ENCODE results near the gene TIA1. TPM values are rescaled to one million over a fixed set of nuclear protein-coding genes. Genes with fewer than 3 reads are reported as not detected.
"Not testable (repeated sequence)": the region's sequence is repeated elsewhere in the genome, so short reads cannot be mapped to it uniquely, and the experiment has no call there.

Gene TIA1
- total RNA-seq, 1 donor from 2014 or later: 94.8 TPM

GRCh38 chr2:70240599-70240998, 7.8 kb downstream of the TIA1 start:
- no peak for TF ChIP-seq CTCF (IDR thresholded peaks at IDR 0.05)
- Mint-ChIP-seq H3K4me1 (ENCODE audit: low read depth) (peaks cover 48% of the 10 kb centered on the region), H3K27ac (ENCODE audit: unreplicated experiment) (peak overlapping the region; percentile 49), H3K9me3 (ENCODE audit: low read depth) (no peaks in the 10 kb centered on the region), H3K27me3 (ENCODE audit: low read depth) (no peaks in the 10 kb centered on the region), H3K36me3 (ENCODE audit: low read depth) (peaks cover 6% of the 10 kb centered on the region), H3K4me3 (ENCODE audit: unreplicated experiment) (no peak overlapping the region)
- DNase-seq (ENCODE audit: low spot score): no peak

- Mint-ChIP-seq H3K36me3 (ENCODE audit: low read depth) (peaks cover 20% of the 10 kb centered on the region), H3K4me3 (ENCODE audit: unreplicated experiment) (no peak overlapping the region), H3K27me3 (ENCODE audit: low read depth) (no peaks in the 10 kb centered on the region), H3K4me1 (ENCODE audit: low read depth) (no peaks in the 10 kb centered on the region), H3K9me3 (ENCODE audit: low read depth) (no peaks in the 10 kb centered on the region), H3K27ac (ENCODE audit: unreplicated experiment) (no peak overlapping the region)
- no peak for TF ChIP-seq CTCF (IDR thresholded peaks at IDR 0.05)
- no peak for DNase-seq (ENCODE audit: low spot score)
Measured at GRCh38 chr2:70233926-70234325, 14.5 kb downstream of the TIA1 start.

GRCh38 chr2:70226781-70227180, 21.6 kb downstream of the TIA1 start:
- Mint-ChIP-seq H3K4me3 (ENCODE audit: unreplicated experiment) (no peak overlapping the region), H3K36me3 (ENCODE audit: low read depth) (peaks cover 33% of the 10 kb centered on the region), H3K4me1 (ENCODE audit: low read depth) (no peaks in the 10 kb centered on the region), H3K27me3 (ENCODE audit: low read depth) (no peaks in the 10 kb centered on the region), H3K27ac (ENCODE audit: unreplicated experiment) (peak overlapping the region; percentile 45), H3K9me3 (ENCODE audit: low read depth) (no peaks in the 10 kb centered on the region)
- no peak for TF ChIP-seq CTCF (IDR thresholded peaks at IDR 0.05)
- no peak for DNase-seq (ENCODE audit: low spot score)

- H3K27ac Mint-ChIP-seq (ENCODE audit: unreplicated experiment); H3K27me3 Mint-ChIP-seq (ENCODE audit: low read depth): not testable (repeated sequence)
- H3K36me3 Mint-ChIP-seq (ENCODE audit: low read depth): peaks cover 34% of the 10 kb centered on the region
Measured at GRCh38 chr2:70223305-70223704, 25.1 kb downstream of the TIA1 start.

GRCh38 chr2:70214953-70215549, 33.4 kb downstream of the TIA1 start:
- H3K4me1 Mint-ChIP-seq (ENCODE audit: low read depth): peaks cover 23% of the 10 kb centered on the region
- H3K27ac Mint-ChIP-seq (ENCODE audit: unreplicated experiment): peak overlapping the region; percentile 83
- peaks cover 23% of the 10 kb centered on the region for H3K36me3 Mint-ChIP-seq (ENCODE audit: low read depth)
- no peaks in the 10 kb centered on the region for H3K27me3 Mint-ChIP-seq (ENCODE audit: low read depth)
- DNase-seq (ENCODE audit: low spot score): no peak
- no peak overlapping the region for H3K4me3 Mint-ChIP-seq (ENCODE audit: unreplicated experiment)
- no peaks in the 10 kb centered on the region for H3K9me3 Mint-ChIP-seq (ENCODE audit: low read depth)
- TF ChIP-seq CTCF (IDR thresholded peaks at IDR 0.05): no peak

More at GRCh38 chr2:70223305-70223704, 25.1 kb downstream of the TIA1 start:
- not testable (repeated sequence) for H3K9me3 Mint-ChIP-seq (ENCODE audit: low read depth); DNase-seq (ENCODE audit: low spot score); H3K4me1 Mint-ChIP-seq (ENCODE audit: low read depth); H3K4me3 Mint-ChIP-seq (ENCODE audit: unreplicated experiment)

- Mint-ChIP-seq H3K9me3 (ENCODE audit: low read depth) (no peaks in the 10 kb centered on the region), H3K4me1 (ENCODE audit: low read depth) (peaks cover 23% of the 10 kb centered on the region), H3K27ac (ENCODE audit: unreplicated experiment) (peak overlapping the region; percentile 83), H3K36me3 (ENCODE audit: low read depth) (peaks cover 22% of the 10 kb centered on the region), H3K27me3 (ENCODE audit: low read depth) (no peaks in the 10 kb centered on the region), H3K4me3 (ENCODE audit: unreplicated experiment) (no peak overlapping the region)
- no peak for DNase-seq (ENCODE audit: low spot score)
- TF ChIP-seq CTCF (IDR thresholded peaks at IDR 0.05): no peak
Measured at GRCh38 chr2:70214365-70214764, 34.1 kb downstream of the TIA1 start.

Measured in chondrocyte (in vitro differentiated cells).